Measurements from ENCODE around the gene SH3RF3.

DNA sequence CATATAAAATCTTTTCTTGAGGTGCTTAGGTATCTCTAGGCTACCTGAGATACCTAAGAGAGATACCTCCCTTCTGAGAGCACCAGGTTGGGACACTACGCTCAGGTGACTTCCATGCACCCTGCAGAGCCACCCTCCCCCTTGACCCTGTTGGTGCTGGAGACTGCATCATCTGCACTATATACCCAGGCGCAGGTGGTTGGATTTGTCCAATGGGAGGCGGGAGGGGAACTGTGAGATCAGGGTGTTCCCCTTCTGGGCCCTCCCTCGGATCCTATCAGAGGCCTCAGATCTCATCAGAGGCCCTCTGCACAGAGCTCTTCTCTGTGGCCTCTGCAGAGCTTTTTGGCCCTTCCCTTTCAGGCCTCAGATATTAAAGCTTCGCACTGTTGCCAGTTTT lies 158.4 kb downstream of the SH3RF3 start:
- TF ChIP-seq, protein P1, sequence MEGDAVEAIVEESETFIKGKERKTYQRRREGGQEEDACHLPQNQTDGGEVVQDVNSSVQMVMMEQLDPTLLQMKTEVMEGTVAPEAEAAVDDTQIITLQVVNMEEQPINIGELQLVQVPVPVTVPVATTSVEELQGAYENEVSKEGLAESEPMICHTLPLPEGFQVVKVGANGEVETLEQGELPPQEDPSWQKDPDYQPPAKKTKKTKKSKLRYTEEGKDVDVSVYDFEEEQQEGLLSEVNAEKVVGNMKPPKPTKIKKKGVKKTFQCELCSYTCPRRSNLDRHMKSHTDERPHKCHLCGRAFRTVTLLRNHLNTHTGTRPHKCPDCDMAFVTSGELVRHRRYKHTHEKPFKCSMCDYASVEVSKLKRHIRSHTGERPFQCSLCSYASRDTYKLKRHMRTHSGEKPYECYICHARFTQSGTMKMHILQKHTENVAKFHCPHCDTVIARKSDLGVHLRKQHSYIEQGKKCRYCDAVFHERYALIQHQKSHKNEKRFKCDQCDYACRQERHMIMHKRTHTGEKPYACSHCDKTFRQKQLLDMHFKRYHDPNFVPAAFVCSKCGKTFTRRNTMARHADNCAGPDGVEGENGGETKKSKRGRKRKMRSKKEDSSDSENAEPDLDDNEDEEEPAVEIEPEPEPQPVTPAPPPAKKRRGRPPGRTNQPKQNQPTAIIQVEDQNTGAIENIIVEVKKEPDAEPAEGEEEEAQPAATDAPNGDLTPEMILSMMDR (IDR thresholded peaks at IDR 0.05) = no peak
- TF ChIP-seq POLR2A (IDR thresholded peaks at IDR 0.05) (no peak), POLR2AphosphoS5 (IDR thresholded peaks at IDR 0.05) (no peak)
